ENCODE results near the gene FCN3. TPM values are rescaled to one million over a fixed set of nuclear protein-coding genes. Genes with fewer than 3 reads are reported as not detected.

FCN3 gene
- not detected in 2 replicates for total RNA-seq

DNA sequence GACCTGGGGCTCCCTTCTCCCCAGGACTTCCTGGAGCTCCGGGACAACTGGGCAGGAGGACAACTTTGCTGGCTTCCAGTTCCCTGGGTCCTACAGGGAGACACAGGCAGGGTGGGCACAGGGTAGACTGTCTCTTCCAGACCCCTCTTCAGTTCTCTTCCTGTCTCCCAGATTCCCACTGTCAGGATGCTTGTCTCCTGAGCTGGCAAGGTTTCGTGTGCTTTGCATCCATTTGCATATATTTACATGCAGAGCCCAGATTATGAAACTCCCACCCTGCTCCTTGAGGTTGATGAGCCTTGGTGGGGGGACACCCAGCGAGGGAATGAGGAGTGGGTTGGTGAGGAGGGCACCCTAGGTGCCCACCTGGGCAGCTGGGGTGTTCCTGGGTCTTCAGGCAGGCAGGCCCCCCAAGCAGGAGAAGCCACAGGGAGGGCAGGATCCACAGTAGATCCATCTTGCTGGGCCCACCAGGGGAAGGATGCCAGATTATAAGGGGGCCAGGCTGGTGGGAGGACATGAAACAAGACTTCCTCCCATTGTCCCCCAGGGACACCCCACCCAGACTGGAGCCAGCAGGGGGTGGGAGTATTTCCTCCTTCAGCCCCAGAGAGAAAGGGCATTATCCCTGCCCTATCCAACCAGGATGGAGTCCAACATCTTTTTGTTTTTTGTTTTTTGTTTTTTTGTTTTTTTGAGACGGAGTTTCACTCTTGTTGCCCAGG lies at the start of gene FCN3:
Gene FCN3 (minus strand): TSS at position 463 of the 725 bp plus-strand sequence. CDS start 6 bp downstream, at position 457.

DNA sequence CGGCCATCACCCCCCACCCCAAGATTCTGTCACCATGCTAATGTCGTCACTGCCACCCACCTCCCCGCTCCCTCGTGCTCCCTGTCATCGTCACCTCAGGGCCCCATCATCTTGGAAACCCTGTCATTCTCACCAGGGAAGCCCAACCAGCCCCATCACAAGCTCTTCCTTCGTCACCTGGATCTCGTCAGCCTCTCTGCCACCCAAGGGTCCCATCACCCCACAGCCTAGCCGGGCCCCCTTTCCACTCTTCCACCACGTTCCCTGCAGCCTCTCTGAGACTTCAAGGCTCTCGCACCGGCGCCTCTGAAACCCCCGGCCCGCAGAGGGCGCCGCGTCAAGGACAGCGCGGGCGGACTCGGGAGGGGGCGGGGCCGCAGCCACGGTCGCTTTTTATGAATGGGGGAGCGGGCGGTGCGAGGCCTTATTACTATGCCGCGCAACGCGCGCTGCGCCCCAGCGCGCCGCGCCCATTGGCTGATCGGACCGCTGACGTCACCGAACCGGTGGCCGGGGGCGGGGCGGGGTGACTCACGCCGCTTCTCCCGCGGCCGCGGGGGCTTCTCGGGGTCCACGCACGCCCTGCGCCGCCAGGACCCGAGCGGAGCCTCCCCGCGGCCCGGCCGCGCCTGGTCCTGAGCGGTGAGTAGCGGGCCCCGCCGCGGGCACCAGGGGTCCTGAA lies 17.6 kb upstream of the FCN3 start, which contains the start of gene GPR3:
Gene GPR3 (plus strand): TSS at position 527 of the 682 bp plus-strand sequence. CDS start 1,177 bp downstream, outside the sequence.

DNA sequence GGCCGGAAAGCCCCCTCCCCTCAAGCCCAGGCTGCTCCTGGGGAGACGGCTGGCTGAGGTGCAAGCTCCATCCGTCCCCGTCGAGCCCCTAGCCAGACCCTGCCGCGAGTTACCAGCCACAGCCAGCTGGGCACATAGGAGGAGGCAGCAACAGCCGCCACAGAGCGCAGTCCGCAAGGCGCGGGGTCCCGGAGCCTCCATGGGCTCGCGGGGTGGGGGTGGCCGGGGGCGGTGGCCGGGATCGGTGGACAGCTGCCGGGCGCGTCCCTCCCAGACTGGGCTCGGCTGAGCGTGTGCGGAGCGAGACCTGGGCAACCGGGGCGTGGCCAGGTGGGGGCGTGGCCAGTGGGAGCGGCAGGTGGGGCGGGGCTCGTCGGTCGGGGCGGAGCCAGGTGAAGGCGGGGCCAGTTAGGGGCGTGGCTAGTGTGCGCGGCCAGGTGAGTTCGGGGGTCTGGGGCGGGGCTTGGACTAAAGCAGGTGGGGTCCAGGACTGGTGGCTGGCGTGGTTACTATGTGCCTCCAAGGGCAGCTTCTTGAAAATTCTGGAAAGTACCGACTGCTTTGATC lies 8.5 kb upstream of the FCN3 start, which contains the start of gene CD164L2:
Gene CD164L2 (minus strand): TSS at position 295 of the 567 bp plus-strand sequence. CDS start 94 bp downstream, at position 201.

DNA sequence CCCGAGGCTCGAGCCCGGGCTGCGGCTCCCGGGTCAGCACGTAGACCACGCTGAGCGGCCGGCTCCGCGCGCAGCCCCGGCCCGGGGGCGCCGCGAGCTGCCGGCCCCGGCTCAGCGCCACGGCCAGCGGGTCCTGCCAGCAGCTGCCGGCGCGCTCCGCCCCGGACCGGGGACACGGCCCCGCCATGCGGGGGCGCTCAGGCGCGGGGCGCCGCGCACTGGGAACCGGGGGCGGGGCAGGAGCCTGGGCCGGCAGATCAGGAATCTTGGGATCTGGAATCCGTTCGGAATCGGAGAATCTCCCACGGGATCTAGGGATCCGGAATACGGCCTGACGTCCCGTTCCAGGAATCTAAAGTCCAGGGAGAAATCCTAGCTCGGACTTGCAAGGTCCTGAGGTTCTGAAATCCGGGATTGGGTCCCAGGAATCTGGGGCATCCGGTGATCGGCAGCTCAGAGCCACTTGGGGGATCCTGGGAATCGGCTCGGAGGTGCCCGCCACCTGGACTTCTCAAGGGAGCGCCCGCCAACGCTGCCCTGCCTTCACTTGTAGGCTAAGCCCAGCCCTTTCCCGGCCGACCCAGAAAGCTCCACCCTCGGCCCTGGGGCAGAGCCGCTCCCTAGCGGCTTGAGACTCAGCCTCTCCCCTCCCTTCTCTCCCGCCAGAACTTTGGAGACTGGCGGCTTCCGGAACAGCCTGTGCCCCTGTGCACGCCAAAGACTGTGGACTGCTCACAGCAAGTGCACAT lies 8.0 kb downstream of the FCN3 start, which contains the start of gene MAP3K6:
Gene MAP3K6 (minus strand): TSS at position 551 of the 749 bp plus-strand sequence. CDS start 364 bp downstream, at position 187.

DNA sequence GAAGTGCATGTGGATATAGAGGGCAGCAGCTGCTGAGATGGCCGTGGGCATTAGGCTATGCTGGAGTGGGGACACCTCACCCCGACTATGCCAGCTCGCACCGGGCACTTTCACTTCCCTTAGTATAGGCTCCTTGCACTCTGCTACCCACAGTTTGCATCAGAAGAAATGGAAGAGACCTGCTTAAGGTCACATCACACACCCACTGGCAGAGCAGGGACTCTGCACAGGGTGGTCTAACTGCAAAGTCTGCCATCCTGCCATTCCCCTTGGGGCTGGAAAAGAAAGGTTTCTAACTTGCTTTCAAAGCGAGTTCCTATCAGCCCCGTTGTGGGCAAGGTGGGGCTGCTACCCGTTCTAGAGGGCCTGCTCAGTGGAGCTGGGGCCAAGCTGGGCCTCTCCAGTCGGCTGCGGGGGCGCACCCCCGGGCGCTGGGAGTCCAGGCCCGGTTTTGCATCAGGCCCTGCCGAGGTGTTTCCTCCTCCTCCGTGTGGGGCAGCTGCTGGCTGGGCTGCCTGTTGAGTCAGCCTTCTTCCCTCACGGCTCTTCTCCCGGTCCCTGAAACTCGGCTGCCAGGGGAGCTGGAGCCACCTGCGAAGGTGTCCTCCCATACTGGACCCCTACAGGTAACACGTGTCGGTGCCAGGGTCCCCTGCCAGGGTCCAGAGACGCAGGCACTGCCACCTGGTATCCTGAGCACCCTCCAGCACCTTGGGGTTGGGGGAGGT lies 32.9 kb downstream of the FCN3 start, which contains the start of gene SYTL1:
Gene SYTL1 (plus strand): TSS at position 498 of the 728 bp plus-strand sequence. CDS start 3,313 bp downstream, outside the sequence.

DNA sequence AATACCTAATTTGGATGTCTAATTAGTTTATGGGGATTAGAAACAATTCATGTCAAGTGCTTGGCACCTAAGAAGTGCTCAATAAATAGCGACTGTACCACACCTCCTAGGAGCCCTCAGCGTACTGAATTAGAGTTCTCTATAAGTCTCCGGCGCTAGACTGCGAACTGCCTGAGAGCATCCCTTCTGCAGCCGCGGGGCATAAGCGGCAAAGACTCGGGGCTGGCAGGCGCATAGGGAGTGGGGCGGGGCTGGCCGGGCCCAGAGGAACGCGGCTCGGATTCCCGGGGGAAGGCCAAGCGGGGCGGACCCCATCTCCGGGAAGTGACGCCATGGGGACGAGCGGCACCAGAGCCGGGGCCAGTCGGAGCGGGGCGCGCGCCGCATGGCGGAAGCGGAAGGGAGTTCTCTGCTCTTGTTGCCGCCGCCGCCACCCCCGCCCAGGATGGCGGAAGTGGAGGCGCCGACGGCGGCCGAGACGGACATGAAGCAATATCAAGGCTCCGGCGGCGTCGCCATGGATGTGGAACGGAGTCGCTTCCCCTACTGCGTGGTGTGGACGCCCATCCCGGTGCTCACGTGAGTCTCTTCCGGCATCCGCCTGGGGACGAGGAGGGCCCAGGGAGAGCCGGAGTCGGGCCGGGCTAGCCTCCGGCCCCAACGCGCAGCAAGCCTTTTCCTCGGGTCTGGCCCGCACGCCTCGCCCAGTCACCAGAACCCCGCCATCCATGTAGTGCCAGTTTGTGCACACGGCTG lies 52.6 kb downstream of the FCN3 start, which contains the start of gene TMEM222:
Gene TMEM222 (plus strand): TSS at position 351 of the 756 bp plus-strand sequence. CDS start 35 bp downstream, at position 386.

Other genes starting within 250 kb of the FCN3 start
- gene SLC9A1, start 219.7 kb downstream of the FCN3 start, total RNA-seq: 7.9 and 10.0 TPM in 2 replicates
- gene WDTC1, start 140.2 kb downstream of the FCN3 start, total RNA-seq: 19.0 and 20.8 TPM in 2 replicates
- gene TMEM222, start 52.7 kb downstream of the FCN3 start, total RNA-seq: 30.0 and 37.5 TPM in 2 replicates
- 0.67 and 0.89 TPM in 2 replicates for gene SYTL1, start 32.8 kb downstream of the FCN3 start, total RNA-seq
- 14.1 and 18.4 TPM in 2 replicates for gene MAP3K6, start 7.9 kb downstream of the FCN3 start, total RNA-seq
- not detected in 2 replicates for gene CD164L2, start 8.5 kb upstream of the FCN3 start, total RNA-seq
- 0.45 and 1.0 TPM in 2 replicates for gene GPR3, start 17.8 kb upstream of the FCN3 start, total RNA-seq
- gene WASF2, start 115.3 kb upstream of the FCN3 start, total RNA-seq: 24.7 and 25.1 TPM in 2 replicates
- 8.3 and 8.6 TPM in 2 replicates for gene AHDC1, start 229.3 kb upstream of the FCN3 start, total RNA-seq

Data from bronchus fibroblast of lung (primary cell).